Measurements from ENCODE around the gene MCF2L2.

The MCF2L2 gene

DNA sequence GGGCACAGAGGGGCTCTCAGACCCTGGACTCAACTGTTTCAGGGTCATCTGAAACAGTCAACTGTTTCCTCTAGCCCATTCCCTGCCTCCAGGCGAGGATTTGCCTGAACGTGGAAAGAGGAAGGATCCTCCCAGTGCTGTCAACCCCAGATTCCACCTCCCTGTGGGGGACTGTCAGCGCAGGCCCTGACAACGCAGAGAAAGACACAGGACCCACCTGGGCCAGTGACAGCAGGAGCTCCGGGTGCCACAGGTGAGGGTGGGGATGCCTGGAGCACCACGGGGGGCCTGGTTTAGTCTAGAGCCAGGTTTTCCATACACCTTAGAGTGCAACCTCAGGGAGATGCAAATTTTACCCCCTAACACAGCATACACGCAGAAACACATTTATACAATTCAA, 246.3 kb downstream of the MCF2L2 start (continued):
- TF ChIP-seq TSHZ1 (tag by site-specific recombination; IDR thresholded peaks at IDR 0.05; ENCODE audit: borderline replicate concordance): no peak
- TF ChIP-seq ZNF114 (tag by site-specific recombination; IDR thresholded peaks at IDR 0.05): no peak
- no peak for TF ChIP-seq ZNF830 (tag by site-specific recombination; IDR thresholded peaks at IDR 0.05; ENCODE audit: low read depth)
- TF ChIP-seq YY1 (tag by site-specific recombination; IDR thresholded peaks at IDR 0.05): no peak

GRCh38 chr3:183181606-183182005, 246.8 kb downstream of the MCF2L2 start:
- H3K27ac ChIP-seq (ENCODE audit: extremely low read depth, low read depth, low read length): no peak overlapping the region
- no peak overlapping the region for H3K4me3 ChIP-seq (ENCODE audit: low read depth, low read length)
- H3K36me3 ChIP-seq (ENCODE audit: control insufficient read depth in 2 of 2, insufficient read depth in 1 of 2, low read length in 2 of 2): no peaks in the 10 kb centered on the region
- TF ChIP-seq ZBTB7A (tag by site-specific recombination; IDR thresholded peaks at IDR 0.05; ENCODE audit: low read depth) (no peak), ZNF18 (tag by site-specific recombination; IDR thresholded peaks at IDR 0.05) (no peak), PRDM1 (tag by site-specific recombination; IDR thresholded peaks at IDR 0.05) (no peak), ZNF510 (tag by site-specific recombination; IDR thresholded peaks at IDR 0.05; ENCODE audit: insufficient replicate concordance) (no peak), ZNF660 (tag by site-specific recombination; IDR thresholded peaks at IDR 0.05) (no peak), ZNF362 (tag by site-specific recombination; IDR thresholded peaks at IDR 0.05) (no peak)
- no peaks in the 10 kb centered on the region for H3K4me1 ChIP-seq (ENCODE audit: control insufficient read depth, insufficient read depth, low read length)
- H3K9me3 ChIP-seq (ENCODE audit: control insufficient read depth, insufficient read depth, low read depth, low read length): no peaks in the 10 kb centered on the region
- ChIA-PET CTCF (interaction anchor here (7.7 kb wide), 1 partner anchor 202 kb away, joined by 175 read pairs; no protein-coding TSS in a partner anchor), POLR2A (no interaction called here)

GRCh38 chr3:183180784-183181295, 247.6 kb downstream of the MCF2L2 start:
- ChIA-PET POLR2A (no interaction called here), CTCF (interaction anchor here (0.5 kb wide), 1 partner anchor 423 kb away, joined by 4 read pairs; no protein-coding TSS in a partner anchor)
- Histone ChIP-seq H3K36me3 (ENCODE audit: control insufficient read depth in 2 of 2, insufficient read depth in 1 of 2, low read length in 2 of 2) (no peaks in the 10 kb centered on the region), H3K4me3 (ENCODE audit: low read depth, low read length) (no peak overlapping the region), H3K4me1 (ENCODE audit: control insufficient read depth, insufficient read depth, low read length) (no peaks in the 10 kb centered on the region), H3K27ac (ENCODE audit: extremely low read depth, low read depth, low read length) (no peak overlapping the region), H3K9me3 (ENCODE audit: control insufficient read depth, insufficient read depth, low read depth, low read length) (no peaks in the 10 kb centered on the region)
- no peak for TF ChIP-seq ZIC2 (tag by site-specific recombination; IDR thresholded peaks at IDR 0.05)
- TF ChIP-seq, protein P1, sequence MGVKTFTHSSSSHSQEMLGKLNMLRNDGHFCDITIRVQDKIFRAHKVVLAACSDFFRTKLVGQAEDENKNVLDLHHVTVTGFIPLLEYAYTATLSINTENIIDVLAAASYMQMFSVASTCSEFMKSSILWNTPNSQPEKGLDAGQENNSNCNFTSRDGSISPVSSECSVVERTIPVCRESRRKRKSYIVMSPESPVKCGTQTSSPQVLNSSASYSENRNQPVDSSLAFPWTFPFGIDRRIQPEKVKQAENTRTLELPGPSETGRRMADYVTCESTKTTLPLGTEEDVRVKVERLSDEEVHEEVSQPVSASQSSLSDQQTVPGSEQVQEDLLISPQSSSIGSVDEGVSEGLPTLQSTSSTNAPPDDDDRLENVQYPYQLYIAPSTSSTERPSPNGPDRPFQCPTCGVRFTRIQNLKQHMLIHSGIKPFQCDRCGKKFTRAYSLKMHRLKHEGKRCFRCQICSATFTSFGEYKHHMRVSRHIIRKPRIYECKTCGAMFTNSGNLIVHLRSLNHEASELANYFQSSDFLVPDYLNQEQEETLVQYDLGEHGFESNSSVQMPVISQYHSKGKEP (tag by site-specific recombination; IDR thresholded peaks at IDR 0.05): no peak
- no peak for TF ChIP-seq HOXD13 (CRISPR knock-in tag; IDR thresholded peaks at IDR 0.05; ENCODE audit: borderline replicate concordance)
- TF ChIP-seq ZBTB17 (tag by site-specific recombination; IDR thresholded peaks at IDR 0.05): no peak
- no peak for TF ChIP-seq ZNF146 (tag by site-specific recombination; IDR thresholded peaks at IDR 0.05)
- TF ChIP-seq ZNF362 (tag by site-specific recombination; IDR thresholded peaks at IDR 0.05): no peak
- no peak for TF ChIP-seq ZNF785 (tag by site-specific recombination; IDR thresholded peaks at IDR 0.05)
- no peak for TF ChIP-seq ZNF184 (tag by site-specific recombination; IDR thresholded peaks at IDR 0.05)
- no peak for TF ChIP-seq ZNF274 (IDR thresholded peaks at IDR 0.05; ENCODE audit: low read length)
- TF ChIP-seq ZNF274 (tag by site-specific recombination; IDR thresholded peaks at IDR 0.05; ENCODE audit: borderline replicate concordance): no peak
- TF ChIP-seq, protein P2, sequence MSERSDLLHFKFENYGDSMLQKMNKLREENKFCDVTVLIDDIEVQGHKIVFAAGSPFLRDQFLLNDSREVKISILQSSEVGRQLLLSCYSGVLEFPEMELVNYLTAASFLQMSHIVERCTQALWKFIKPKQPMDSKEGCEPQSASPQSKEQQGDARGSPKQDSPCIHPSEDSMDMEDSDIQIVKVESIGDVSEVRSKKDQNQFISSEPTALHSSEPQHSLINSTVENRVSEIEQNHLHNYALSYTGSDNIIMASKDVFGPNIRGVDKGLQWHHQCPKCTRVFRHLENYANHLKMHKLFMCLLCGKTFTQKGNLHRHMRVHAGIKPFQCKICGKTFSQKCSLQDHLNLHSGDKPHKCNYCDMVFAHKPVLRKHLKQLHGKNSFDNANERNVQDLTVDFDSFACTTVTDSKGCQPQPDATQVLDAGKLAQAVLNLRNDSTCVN (tag by site-specific recombination; optimal IDR thresholded peaks at IDR 0.05): no peak
- TF ChIP-seq, protein P3, sequence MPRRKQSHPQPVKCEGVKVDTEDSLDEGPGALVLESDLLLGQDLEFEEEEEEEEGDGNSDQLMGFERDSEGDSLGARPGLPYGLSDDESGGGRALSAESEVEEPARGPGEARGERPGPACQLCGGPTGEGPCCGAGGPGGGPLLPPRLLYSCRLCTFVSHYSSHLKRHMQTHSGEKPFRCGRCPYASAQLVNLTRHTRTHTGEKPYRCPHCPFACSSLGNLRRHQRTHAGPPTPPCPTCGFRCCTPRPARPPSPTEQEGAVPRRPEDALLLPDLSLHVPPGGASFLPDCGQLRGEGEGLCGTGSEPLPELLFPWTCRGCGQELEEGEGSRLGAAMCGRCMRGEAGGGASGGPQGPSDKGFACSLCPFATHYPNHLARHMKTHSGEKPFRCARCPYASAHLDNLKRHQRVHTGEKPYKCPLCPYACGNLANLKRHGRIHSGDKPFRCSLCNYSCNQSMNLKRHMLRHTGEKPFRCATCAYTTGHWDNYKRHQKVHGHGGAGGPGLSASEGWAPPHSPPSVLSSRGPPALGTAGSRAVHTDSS (tag by site-specific recombination; IDR thresholded peaks at IDR 0.05): no peak
- no peak for TF ChIP-seq FEZF1 (tag by site-specific recombination; IDR thresholded peaks at IDR 0.05)
